Tibial nerve (tissue), 4 donors: ENCODE data around the gene FNDC3B. TPM values are rescaled to one million over a fixed set of nuclear protein-coding genes. Genes with fewer than 3 reads are reported as not detected.
"Not testable (repeated sequence)": the region's sequence is repeated elsewhere in the genome, so short reads cannot be mapped to it uniquely, and the experiment has no call there.

ENCODE experiments used
- DNase-seq, 2 donors: peaks; one replicate each; pipeline ENCODE4 v3.0.0-alpha.2; 2019; ENCODE audit warnings: low spot score in 2 of 2
- H3K27ac ChIP-seq, 4 donors: fragments of 200-600 bp; sonication (generic) in 3 of 4; one replicate each; pipeline ENCODE4 v1.5.1; 2017 to 2019; ENCODE audit warnings: mild to moderate bottlenecking in 1 of 4
- H3K27me3 ChIP-seq, 2 donors: fragments of 200-600 bp; sonication (generic) in 1 of 2; one replicate each; pipeline versions ENCODE4 v1.5.1 to v1.6.0; 2017 to 2019
- H3K36me3 ChIP-seq, 3 donors: fragments of 200-600 bp; sonication (generic); one replicate each; pipeline ENCODE4 v1.5.1; 2018 to 2019
- H3K4me1 ChIP-seq, 4 donors: fragments of 200-600 bp; sonication (generic) in 3 of 4; one replicate each; pipeline ENCODE4 v1.5.1; 2017 to 2019
- H3K4me3 ChIP-seq, 4 donors: fragments of 200-600 bp; sonication (generic) in 3 of 4; one replicate each; pipeline ENCODE4 v1.5.1; 2017 to 2019; ENCODE audit warnings: mild to moderate bottlenecking in 1 of 4, moderate library complexity in 1 of 4
- H3K9me3 ChIP-seq, 4 donors: fragments of 200-600 bp; sonication (generic) in 3 of 4; one replicate each; pipeline ENCODE4 v1.5.1; 2017 to 2019
- EP300 ChIP-seq, 2 donors: sonication (generic); formaldehyde crosslinking; IDR thresholded peaks; one replicate each; pipeline ENCODE4 v1.6.1; 2017; ENCODE audit warnings: antibody characterized with exemption in 2 of 2, mild to moderate bottlenecking in 1 of 2
- POLR2A ChIP-seq, 2 donors: fragments of 450-650 bp; IDR thresholded peaks; one replicate each; pipeline ENCODE4 v1.6.1; 2017; ENCODE audit warnings: antibody characterized with exemption in 2 of 2, mild to moderate bottlenecking in 2 of 2, moderate library complexity in 2 of 2
- WGBS, 2 donors: methylation state at CpG; one replicate each; pipeline ENCODE4 v1.1.5; 2018; 5-methylcytosine and 5-hydroxymethylcytosine counted together
- total RNA-seq, 4 donors: library from RNA; depleted of rRNA; stranded (reverse); fragments of >200 nt; gene quantifications; one replicate each; pipeline ENCODE4 v1.1.0, GENCODE V29; 2016
- TF ChIP-seq, protein P1 (sequence below), 5 experiments: fragments of 200-600 bp in 3 of 5; fragments of 450-650 bp in 2 of 5; sonication (generic) in 3 of 5; IDR thresholded peaks; one replicate each; pipeline ENCODE4 v1.5.1; 2016 to 2019; ENCODE audit warnings: antibody characterized with exemption in 5 of 5, mild to moderate bottlenecking in 3 of 5, moderate library complexity in 2 of 5

FNDC3B gene
- total RNA-seq, 4 donors from 2014 or later: 87.5 to 106 (median 95.7) TPM

DNA sequence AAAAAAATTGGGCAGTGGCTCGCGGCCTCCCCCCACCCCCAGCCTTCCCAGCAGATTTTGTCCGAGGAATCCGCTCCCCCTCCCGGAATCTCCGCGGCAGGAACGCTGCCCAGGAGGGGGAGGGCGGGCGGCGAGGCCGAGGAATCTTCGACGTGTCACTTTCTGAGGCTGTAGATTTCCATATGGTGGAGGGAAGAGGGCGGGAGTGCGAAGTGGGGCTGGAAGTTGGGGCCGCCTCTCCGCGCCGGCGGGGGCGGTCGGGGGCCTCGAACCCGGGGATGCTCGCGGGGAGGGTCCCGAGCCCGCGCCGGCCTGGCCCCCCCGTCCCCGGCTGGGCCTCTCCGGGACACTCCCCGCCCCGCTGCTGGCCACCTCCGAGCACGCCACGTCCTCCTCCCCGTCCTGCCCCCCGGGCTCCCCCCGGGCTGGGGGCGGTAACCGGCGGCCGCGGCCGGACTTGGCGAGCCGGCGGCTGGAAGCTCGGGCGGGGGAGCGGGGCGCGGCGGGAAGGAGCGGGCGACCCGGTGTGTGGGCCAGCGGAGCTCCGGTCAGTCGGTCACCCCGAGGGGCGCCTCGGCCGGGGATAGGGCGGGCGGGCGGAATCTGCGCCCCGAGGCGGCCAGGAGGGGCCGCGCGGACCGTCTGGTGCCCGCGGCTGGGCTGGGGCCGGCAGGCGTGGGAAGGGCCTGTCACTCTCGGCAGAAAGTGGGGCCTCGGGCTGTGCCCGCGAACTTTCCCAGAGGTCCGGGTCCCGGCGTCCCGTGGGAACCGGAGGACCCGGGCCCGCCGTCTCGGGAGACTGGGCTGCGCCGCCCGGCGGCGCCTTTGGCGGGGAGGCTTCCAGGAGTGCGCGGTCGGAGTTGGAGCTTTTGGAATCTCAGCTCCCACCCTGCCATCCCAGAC is 951 bp downstream of the FNDC3B start:
- no peaks in the 10 kb centered on the region for H3K27me3 ChIP-seq
- peak; percentile 59 to 79 for TF ChIP-seq POLR2A (IDR thresholded peaks at IDR 0.05)
- TF ChIP-seq, protein P1, sequence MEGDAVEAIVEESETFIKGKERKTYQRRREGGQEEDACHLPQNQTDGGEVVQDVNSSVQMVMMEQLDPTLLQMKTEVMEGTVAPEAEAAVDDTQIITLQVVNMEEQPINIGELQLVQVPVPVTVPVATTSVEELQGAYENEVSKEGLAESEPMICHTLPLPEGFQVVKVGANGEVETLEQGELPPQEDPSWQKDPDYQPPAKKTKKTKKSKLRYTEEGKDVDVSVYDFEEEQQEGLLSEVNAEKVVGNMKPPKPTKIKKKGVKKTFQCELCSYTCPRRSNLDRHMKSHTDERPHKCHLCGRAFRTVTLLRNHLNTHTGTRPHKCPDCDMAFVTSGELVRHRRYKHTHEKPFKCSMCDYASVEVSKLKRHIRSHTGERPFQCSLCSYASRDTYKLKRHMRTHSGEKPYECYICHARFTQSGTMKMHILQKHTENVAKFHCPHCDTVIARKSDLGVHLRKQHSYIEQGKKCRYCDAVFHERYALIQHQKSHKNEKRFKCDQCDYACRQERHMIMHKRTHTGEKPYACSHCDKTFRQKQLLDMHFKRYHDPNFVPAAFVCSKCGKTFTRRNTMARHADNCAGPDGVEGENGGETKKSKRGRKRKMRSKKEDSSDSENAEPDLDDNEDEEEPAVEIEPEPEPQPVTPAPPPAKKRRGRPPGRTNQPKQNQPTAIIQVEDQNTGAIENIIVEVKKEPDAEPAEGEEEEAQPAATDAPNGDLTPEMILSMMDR (IDR thresholded peaks at IDR 0.05): peak in 2 of 5 experiments; percentile 23 to 40
- peak in 1 of 2 donors; percentile 63 for TF ChIP-seq EP300 (IDR thresholded peaks at IDR 0.05)
- peak; percentile 56 to 61 for DNase-seq
- peaks cover 0 to 4% (median 0%) of the 10 kb centered on the region in 3 donors for H3K36me3 ChIP-seq
- 0 to 1% methylated on average over 29 to 64 of the region's 103 CpGs for WGBS, 2 donors
- H3K4me1 ChIP-seq: peaks cover 0 to 49% (median 10%) of the 10 kb centered on the region in 4 donors
- H3K9me3 ChIP-seq: no peaks in the 10 kb centered on the region
- H3K4me3 ChIP-seq: peak overlapping the region; percentile 98 to 100 (median 98)
- peak overlapping the region; percentile 96 to 100 (median 98) for H3K27ac ChIP-seq

DNA sequence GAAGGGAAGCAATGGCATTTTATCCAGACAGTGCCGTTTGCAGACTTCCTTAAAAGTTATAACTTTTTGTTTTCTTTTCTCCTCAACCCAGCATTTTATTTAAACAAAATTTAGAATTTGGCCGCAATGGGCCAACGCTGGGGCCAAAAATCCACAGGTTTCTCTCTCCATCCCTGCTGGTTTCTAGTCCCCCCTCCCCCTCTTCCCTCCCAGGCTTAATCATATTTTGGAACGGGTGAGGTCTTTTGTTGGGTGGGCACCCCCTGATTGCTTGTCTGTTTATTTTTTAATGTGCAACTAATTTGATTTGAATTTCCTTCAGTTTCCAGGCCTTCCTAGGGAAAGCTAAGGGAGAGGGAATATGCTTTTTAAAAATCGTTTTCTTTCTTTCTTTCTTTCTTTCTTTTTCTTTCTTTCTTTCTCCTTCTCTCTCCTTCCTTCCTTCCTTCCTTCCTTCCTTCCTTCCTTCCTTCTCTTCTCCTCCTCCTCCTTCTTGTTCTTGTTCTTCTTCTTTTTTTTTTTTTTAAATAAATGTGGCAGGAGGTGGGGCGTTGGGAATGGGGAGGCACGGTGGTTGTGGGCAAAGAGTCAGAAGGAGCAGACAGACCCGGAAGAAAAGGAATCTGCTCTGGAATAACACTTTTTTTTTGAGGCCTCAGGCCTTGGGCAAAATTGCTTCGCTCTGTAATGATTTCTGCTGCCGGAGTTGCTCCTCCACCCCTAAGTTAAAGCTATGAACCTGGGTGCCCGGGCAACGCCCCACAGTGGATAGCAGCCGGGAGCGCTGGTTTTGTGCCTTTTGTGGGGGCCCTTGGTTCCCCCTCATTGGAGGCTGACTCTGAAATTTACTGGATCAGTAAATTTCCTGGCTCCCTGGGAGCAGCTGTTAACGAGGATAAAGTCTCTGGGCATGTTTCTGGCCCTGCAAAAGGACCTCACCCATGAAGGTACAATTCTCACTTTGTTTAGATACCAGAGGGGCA is 1.9 kb downstream of the FNDC3B start:
- peak in 1 of 2 donors; percentile 43 for DNase-seq
- H3K4me3 ChIP-seq: peak overlapping the region; percentile 98 to 100 (median 98)
- no peaks in the 10 kb centered on the region for H3K9me3 ChIP-seq
- H3K36me3 ChIP-seq: peaks cover 0 to 4% (median 0%) of the 10 kb centered on the region in 3 donors
- H3K27ac ChIP-seq: peak overlapping the region; percentile 96 to 100 (median 98)
- WGBS, 2 donors: 5 to 16% methylated on average over 15 of the region's 15 CpGs
- H3K27me3 ChIP-seq: no peaks in the 10 kb centered on the region
- H3K4me1 ChIP-seq: peaks cover 0 to 59% (median 11%) of the 10 kb centered on the region in 4 donors
- TF ChIP-seq, protein P1 (IDR thresholded peaks at IDR 0.05): no peak
- no peak for TF ChIP-seq EP300 (IDR thresholded peaks at IDR 0.05)
- no peak for TF ChIP-seq POLR2A (IDR thresholded peaks at IDR 0.05)

DNA sequence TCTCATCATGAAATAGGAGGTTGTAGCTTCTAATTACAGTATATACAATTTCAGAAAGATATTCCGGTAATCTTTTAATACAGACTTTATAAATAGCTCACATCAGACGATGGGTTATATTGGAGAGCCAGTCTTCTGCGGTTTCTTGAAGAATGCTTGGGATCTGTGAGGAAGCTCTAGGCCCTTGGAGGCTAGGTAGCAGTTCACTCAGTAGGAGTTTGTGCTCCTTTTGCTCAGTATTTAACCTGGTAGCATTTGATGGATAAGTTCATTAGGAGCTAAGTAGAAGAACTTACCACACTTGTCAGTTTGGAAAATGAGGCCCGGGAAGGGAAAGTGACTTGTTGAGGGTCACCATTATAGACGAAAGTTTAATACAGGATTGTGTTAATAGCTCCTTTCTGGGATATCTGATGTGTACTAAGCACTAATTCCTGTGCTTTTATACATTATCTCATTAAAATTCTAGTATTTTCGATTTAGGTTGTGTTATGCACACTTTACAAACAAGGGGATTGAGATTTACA is 2.8 kb downstream of the FNDC3B start:
- DNase-seq: no peak
- peak overlapping the region in 2 of 4 donors; percentile 98 for H3K4me3 ChIP-seq
- peaks cover 0 to 4% (median 0%) of the 10 kb centered on the region in 3 donors for H3K36me3 ChIP-seq
- peak overlapping the region; percentile 96 to 100 (median 98) for H3K27ac ChIP-seq
- no peaks in the 10 kb centered on the region for H3K27me3 ChIP-seq
- WGBS, 2 donors: 62 to 67% methylated on average over 6 of the region's 6 CpGs
- H3K4me1 ChIP-seq: peaks cover 0 to 68% (median 11%) of the 10 kb centered on the region in 4 donors
- no peak for TF ChIP-seq EP300 (IDR thresholded peaks at IDR 0.05)
- no peak for TF ChIP-seq POLR2A (IDR thresholded peaks at IDR 0.05)
- TF ChIP-seq, protein P1 (IDR thresholded peaks at IDR 0.05): no peak
- no peaks in the 10 kb centered on the region for H3K9me3 ChIP-seq

DNA sequence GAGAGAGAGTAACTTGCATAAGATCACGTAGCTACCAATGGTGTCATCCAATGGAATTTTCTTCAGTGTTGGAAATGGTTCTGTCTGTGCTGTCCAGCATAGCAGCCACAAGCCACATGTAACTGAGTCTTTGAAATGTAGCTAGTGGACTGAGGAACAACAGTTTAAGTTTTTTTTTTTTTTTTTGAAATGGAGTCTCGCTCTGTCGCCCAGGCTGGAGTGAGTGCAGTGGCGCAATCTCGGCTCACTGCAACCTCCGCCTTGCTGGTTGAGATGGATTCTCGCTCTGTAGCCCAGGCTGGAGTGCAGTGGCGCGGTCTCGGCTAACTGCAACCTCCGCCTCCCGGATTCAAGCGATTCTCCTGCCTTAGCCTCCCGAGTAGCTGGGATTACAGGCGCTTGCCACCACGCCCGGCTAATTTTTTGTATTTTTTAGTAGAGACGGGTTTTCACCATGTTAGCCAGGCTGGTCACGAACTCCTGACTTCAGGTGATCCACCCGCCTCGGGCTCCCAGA is 3.3 kb downstream of the FNDC3B start:
- H3K27me3 ChIP-seq, H3K36me3 ChIP-seq, H3K9me3 ChIP-seq, DNase-seq: not testable (repeated sequence)
- WGBS, 2 donors: 92 to 94% methylated on average over 21 of the region's 21 CpGs
- peaks cover 0 to 73% (median 11%) of the 10 kb centered on the region in 4 donors for H3K4me1 ChIP-seq
- H3K27ac ChIP-seq: peak overlapping the region in 2 of 4 donors; percentile 99 to 100
- H3K4me3 ChIP-seq: peak overlapping the region in 1 of 4 donors; percentile 98
- TF ChIP-seq EP300 (IDR thresholded peaks at IDR 0.05): peak in 1 of 2 donors; percentile 9

DNA sequence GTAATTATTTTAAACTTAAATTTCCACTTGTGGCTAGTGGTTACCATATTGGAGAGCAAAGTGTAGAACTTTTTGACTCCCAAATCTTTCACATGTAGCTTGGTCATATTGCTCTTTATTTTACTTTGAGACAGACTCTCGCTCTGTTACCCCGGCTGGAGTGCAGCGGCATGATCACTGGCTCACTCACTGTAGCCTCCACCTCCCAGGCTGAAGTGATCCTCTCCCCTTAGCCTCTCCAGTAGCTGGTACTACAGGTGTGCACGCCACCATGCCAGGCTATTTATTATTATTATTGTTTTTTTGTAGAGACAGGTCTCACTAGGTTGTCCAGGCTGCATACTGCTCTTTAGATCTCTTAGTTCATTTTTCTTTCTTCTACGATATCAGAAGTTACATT is 3.9 kb downstream of the FNDC3B start:
- 91% methylated on average over 5 of the region's 5 CpGs for WGBS, 2 donors
- H3K4me3 ChIP-seq: no peak overlapping the region

More for the DNA sequence above, 3.9 kb downstream of the FNDC3B start:
- Histone ChIP-seq H3K36me3 (peaks cover 0 to 4% (median 0%) of the 10 kb centered on the region in 3 donors), H3K27ac (no peak overlapping the region), H3K9me3 (no peaks in the 10 kb centered on the region), H3K4me1 (peaks cover 0 to 76% (median 11%) of the 10 kb centered on the region in 4 donors), H3K27me3 (no peaks in the 10 kb centered on the region)
- no peak for DNase-seq
- TF ChIP-seq POLR2A (IDR thresholded peaks at IDR 0.05) (no peak), EP300 (IDR thresholded peaks at IDR 0.05) (no peak)
- TF ChIP-seq, protein P1 (IDR thresholded peaks at IDR 0.05): no peak
